Measurements from ENCODE around the gene AIF1.

AIF1 gene

GRCh38 chr6:31621320-31621939, 6.4 kb downstream of the AIF1 start:
- DNase-seq: no peak

- no peak for DNase-seq
Observed at GRCh38 chr6:31621991-31622390, 7.0 kb downstream of the AIF1 start.

- DNase-seq: no peak
Observed at GRCh38 chr6:31622684-31623091, 7.7 kb downstream of the AIF1 start.

- DNase-seq: no peak
Observed at GRCh38 chr6:31624070-31624469, 9.0 kb downstream of the AIF1 start.

GRCh38 chr6:31626952-31627351, 11.9 kb downstream of the AIF1 start:
- no peak for DNase-seq

- DNase-seq: no peak
Observed at GRCh38 chr6:31627690-31628287, 12.8 kb downstream of the AIF1 start.

GRCh38 chr6:31629014-31629413, 14.0 kb downstream of the AIF1 start:
- no peak for DNase-seq

- no peak for DNase-seq
Observed at GRCh38 chr6:31630177-31630934, 15.3 kb downstream of the AIF1 start.

GRCh38 chr6:31631209-31631608, 16.2 kb downstream of the AIF1 start:
- DNase-seq: no peak

GRCh38 chr6:31631681-31632278, 16.7 kb downstream of the AIF1 start:
- no peak for DNase-seq

GRCh38 chr6:31632279-31632946, 17.4 kb downstream of the AIF1 start:
- no peak for DNase-seq

GRCh38 chr6:31633447-31633846, 18.4 kb downstream of the AIF1 start:
- no peak for DNase-seq

- no peak for DNase-seq
Observed at GRCh38 chr6:31634131-31634530, 19.1 kb downstream of the AIF1 start.

GRCh38 chr6:31634969-31635575, 20.0 kb downstream of the AIF1 start:
- DNase-seq: no peak

- no peak for DNase-seq
Observed at GRCh38 chr6:31636698-31637596, 21.9 kb downstream of the AIF1 start.

- DNase-seq: no peak
Observed at GRCh38 chr6:31639043-31639442, 24.0 kb downstream of the AIF1 start.

- peak; percentile 36 for DNase-seq
Observed at GRCh38 chr6:31639449-31639861, 24.4 kb downstream of the AIF1 start.

GRCh38 chr6:31640612-31641011, 25.6 kb downstream of the AIF1 start:
- DNase-seq: no peak

- no peak for DNase-seq
Observed at GRCh38 chr6:31641370-31641769, 26.3 kb downstream of the AIF1 start.

- DNase-seq: no peak
Observed at GRCh38 chr6:31642798-31643570, 27.9 kb downstream of the AIF1 start.
